ENCODE measurements around the gene CLEC3B.

DNA sequence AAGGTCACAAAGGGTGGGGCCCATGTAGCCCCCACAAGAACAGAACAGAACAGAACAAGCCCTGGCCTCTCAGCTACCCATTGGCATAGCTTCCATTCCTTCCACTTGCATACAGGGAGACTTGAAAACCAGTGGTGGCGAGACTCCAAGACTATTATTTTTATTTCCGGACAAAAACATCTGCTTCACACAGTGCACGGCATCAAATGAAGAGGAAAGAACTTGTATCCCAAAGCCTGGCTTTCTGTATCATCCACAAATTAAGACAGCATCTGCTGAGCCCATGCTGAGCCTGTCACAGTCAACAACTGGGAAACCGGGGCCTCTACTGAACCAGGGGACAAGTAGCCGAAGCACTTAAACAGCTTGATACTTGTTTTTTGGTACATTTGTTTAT, 56.0 kb downstream of the CLEC3B start:
- TF ChIP-seq, protein P1, sequence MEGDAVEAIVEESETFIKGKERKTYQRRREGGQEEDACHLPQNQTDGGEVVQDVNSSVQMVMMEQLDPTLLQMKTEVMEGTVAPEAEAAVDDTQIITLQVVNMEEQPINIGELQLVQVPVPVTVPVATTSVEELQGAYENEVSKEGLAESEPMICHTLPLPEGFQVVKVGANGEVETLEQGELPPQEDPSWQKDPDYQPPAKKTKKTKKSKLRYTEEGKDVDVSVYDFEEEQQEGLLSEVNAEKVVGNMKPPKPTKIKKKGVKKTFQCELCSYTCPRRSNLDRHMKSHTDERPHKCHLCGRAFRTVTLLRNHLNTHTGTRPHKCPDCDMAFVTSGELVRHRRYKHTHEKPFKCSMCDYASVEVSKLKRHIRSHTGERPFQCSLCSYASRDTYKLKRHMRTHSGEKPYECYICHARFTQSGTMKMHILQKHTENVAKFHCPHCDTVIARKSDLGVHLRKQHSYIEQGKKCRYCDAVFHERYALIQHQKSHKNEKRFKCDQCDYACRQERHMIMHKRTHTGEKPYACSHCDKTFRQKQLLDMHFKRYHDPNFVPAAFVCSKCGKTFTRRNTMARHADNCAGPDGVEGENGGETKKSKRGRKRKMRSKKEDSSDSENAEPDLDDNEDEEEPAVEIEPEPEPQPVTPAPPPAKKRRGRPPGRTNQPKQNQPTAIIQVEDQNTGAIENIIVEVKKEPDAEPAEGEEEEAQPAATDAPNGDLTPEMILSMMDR (conservative IDR thresholded peaks at IDR 0.05; ENCODE audit: low read depth, low read length), result no peak
- TF ChIP-seq EZH2 (IDR thresholded peaks at IDR 0.05; ENCODE audit: low read length, unreplicated experiment), result no peak
